Measurements from ENCODE around the gene RNASEH1. TPM values are rescaled to one million over a fixed set of nuclear protein-coding genes. Genes with fewer than 3 reads are reported as not detected.

The RNASEH1 gene
- total and polyA plus RNA-seq, 4 donors: 10.2 to 18.7 (median 12.9) TPM

GRCh38 chr2:3532941-3533340 lies 25.2 kb downstream of the RNASEH1 start:
- no peak overlapping the region for H3K27ac ChIP-seq (ENCODE audit: low read depth in 1 of 2, low read length in 2 of 2)
- DNase-seq (ENCODE audit: low spot score): no peak
- H3K36me3 ChIP-seq (ENCODE audit: control insufficient read depth in 4 of 4, insufficient read depth in 3 of 4, low read depth in 1 of 4, low read length in 3 of 4): no peaks in the 10 kb centered on the region
- H3K27me3 ChIP-seq (ENCODE audit: control insufficient read depth in 4 of 4, insufficient read depth in 4 of 4, low read length in 3 of 4): no peaks in the 10 kb centered on the region
- H3K9ac ChIP-seq (ENCODE audit: low read depth in 1 of 2, low read length in 2 of 2): no peak overlapping the region
- peaks cover 14 to 29% (median 21%) of the 10 kb centered on the region in 4 donors for H3K4me1 ChIP-seq (ENCODE audit: control insufficient read depth in 4 of 4, insufficient read depth in 4 of 4, low read length in 3 of 4)
- 87% methylated on average over 12 of the region's 12 CpGs for WGBS
- H3K4me3 ChIP-seq (ENCODE audit: low read depth in 1 of 3, low read length in 3 of 3): no peak overlapping the region
- no peaks in the 10 kb centered on the region for H3K9me3 ChIP-seq (ENCODE audit: control insufficient read depth in 4 of 4, low read length in 3 of 4)
- TF ChIP-seq GABPA (IDR thresholded peaks at IDR 0.05 in 1 of 2, conservative IDR thresholded peaks at IDR 0.05 in 1 of 2): no peak
- no peak for TF ChIP-seq HNF4A (conservative IDR thresholded peaks at IDR 0.05)
- TF ChIP-seq REST (IDR thresholded peaks at IDR 0.05): no peak
- TF ChIP-seq SP1 (IDR thresholded peaks at IDR 0.05): no peak
- no peak for TF ChIP-seq JUND (IDR thresholded peaks at IDR 0.05)
- TF ChIP-seq ATF3 (IDR thresholded peaks at IDR 0.05): no peak
- no peak for TF ChIP-seq FOXA1 (IDR thresholded peaks at IDR 0.05)
- TF ChIP-seq FOXA2 (IDR thresholded peaks at IDR 0.05): no peak
- no peak for TF ChIP-seq ZBTB33 (IDR thresholded peaks at IDR 0.05)
- no peak for TF ChIP-seq RXRA (IDR thresholded peaks at IDR 0.05)

- Histone ChIP-seq H3K9me3 (ENCODE audit: control insufficient read depth in 4 of 4, low read length in 3 of 4) (no peaks in the 10 kb centered on the region), H3K27me3 (ENCODE audit: control insufficient read depth in 4 of 4, insufficient read depth in 4 of 4, low read length in 3 of 4) (no peaks in the 10 kb centered on the region), H3K9ac (ENCODE audit: low read depth in 1 of 2, low read length in 2 of 2) (no peak overlapping the region), H3K27ac (ENCODE audit: low read depth in 1 of 2, low read length in 2 of 2) (no peak overlapping the region), H3K4me3 (ENCODE audit: low read depth in 1 of 3, low read length in 3 of 3) (no peak overlapping the region), H3K4me1 (ENCODE audit: control insufficient read depth in 4 of 4, insufficient read depth in 4 of 4, low read length in 3 of 4) (peaks cover 6 to 16% (median 11%) of the 10 kb centered on the region in 4 donors), H3K36me3 (ENCODE audit: control insufficient read depth in 4 of 4, insufficient read depth in 3 of 4, low read depth in 1 of 4, low read length in 3 of 4) (no peaks in the 10 kb centered on the region)
- no peak for TF ChIP-seq RXRA (IDR thresholded peaks at IDR 0.05)
- TF ChIP-seq CTCF (IDR thresholded peaks at IDR 0.05; ENCODE audit: low read depth, low read length, missing input control): no peak
- no peak for TF ChIP-seq FOXA1 (IDR thresholded peaks at IDR 0.05)
- no peak for TF ChIP-seq EGR1 (IDR thresholded peaks at IDR 0.05; ENCODE audit: low read depth in 2 of 2)
- no peak for TF ChIP-seq ZBTB33 (IDR thresholded peaks at IDR 0.05)
- TF ChIP-seq FOXA2 (IDR thresholded peaks at IDR 0.05): no peak
- TF ChIP-seq TAF1 (conservative IDR thresholded peaks at IDR 0.05): no peak
- TF ChIP-seq REST (IDR thresholded peaks at IDR 0.05): no peak
- no peak for TF ChIP-seq ATF3 (IDR thresholded peaks at IDR 0.05)
- no peak for TF ChIP-seq SP1 (IDR thresholded peaks at IDR 0.05)
- TF ChIP-seq RAD21 (IDR thresholded peaks at IDR 0.05): no peak
- TF ChIP-seq NR2F2 (IDR thresholded peaks at IDR 0.05): no peak
- TF ChIP-seq MAX (IDR thresholded peaks at IDR 0.05): no peak
- no peak for TF ChIP-seq YY1 (IDR thresholded peaks at IDR 0.05)
- 97% methylated on average over 24 of the region's 24 CpGs for WGBS
- DNase-seq (ENCODE audit: low spot score): no peak
These were observed 28.7 kb downstream of the RNASEH1 start for GRCh38 chr2:3529316-3530025.
